Activated CD4-positive, alpha-beta T cell treated with anti-CD3 and anti-CD28 coated beads, Interleukin-2, amount 50 U/mL, for 4 hours (primary cell): ENCODE measurements around the gene HSPA1A.

Experiments
- DNase-seq, 2 experiments: peaks; one replicate each; pipeline ENCODE4 v3.0.0-alpha.2; 2020

The HSPA1A gene

DNA sequence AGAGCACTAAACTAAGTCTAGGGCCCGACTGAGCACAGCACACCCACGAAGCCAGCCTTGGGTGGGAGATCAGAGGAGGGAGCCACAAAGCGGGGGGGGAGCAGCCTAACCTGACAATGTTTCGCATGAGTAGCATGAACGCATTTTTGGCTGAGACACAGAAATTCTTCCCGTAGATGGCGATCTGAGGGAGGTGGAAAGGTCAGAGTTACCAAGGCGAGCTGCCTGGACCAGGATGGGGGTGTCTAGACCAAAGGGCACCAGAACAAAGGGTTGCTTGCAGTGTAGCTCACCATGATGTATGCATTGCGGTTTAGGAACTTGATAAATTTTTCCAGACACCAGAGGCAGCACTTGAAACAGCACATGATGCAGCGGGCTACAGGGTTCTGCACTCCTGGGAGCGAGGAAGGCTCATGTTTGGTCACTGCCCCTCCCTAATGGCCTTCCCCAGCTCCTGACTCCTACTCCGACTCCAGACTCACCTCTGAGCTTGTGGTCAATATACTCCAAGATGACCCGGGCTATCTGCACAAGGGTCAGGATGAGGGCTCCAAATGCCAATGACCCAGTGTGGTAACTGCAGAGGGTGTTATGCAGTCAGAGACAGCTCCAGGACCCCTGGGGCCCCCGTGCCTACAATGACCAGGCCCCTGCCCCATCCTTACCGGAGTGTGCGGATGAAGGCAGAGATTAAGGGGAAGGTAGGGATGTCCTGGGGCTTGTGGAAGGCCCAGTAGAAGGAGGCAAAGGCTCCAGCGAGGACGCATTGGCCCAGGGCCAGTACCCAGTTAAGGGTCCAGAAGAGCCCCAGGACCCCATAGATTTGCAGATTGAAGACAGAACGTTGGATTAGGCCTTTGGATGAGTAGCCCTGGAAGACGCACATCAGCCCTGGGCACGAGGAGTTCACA lies 50.1 kb downstream of the HSPA1A start:
- DNase-seq: no peak
